ENCODE measurements around the gene PGRMC1.
"Not testable (repeated sequence)": the region's sequence is repeated elsewhere in the genome, so short reads cannot be mapped to it uniquely, and the experiment has no call there.

Gene PGRMC1

GRCh38 chrX:119235872-119236622 lies at the start of gene PGRMC1:
PGRMC1 (plus strand) TSS chrX:119236285; CDS start chrX:119236364, 79 bp downstream.
- DNase-seq (ENCODE audit: low read depth in 2 of 2) = peak; percentile 63 to 64

- DNase-seq (ENCODE audit: low read depth in 2 of 2) = no peak
These were observed 49.3 kb upstream of the PGRMC1 start for GRCh38 chrX:119186763-119187162.

- no peak for DNase-seq (ENCODE audit: low read depth in 2 of 2)
These were observed 48.8 kb upstream of the PGRMC1 start for GRCh38 chrX:119187298-119187697.

- DNase-seq (ENCODE audit: low read depth in 2 of 2) = no peak
These were observed 47.0 kb upstream of the PGRMC1 start for GRCh38 chrX:119189115-119189514.

GRCh38 chrX:119189595-119189994 lies 46.5 kb upstream of the PGRMC1 start:
- no peak for DNase-seq (ENCODE audit: low read depth in 2 of 2)

- no peak for DNase-seq (ENCODE audit: low read depth in 2 of 2)
These were observed 45.9 kb upstream of the PGRMC1 start for GRCh38 chrX:119190091-119190681.

GRCh38 chrX:119190831-119191230 lies 45.3 kb upstream of the PGRMC1 start:
- DNase-seq (ENCODE audit: low read depth in 2 of 2) = no peak

- no peak for DNase-seq (ENCODE audit: low read depth in 2 of 2)
These were observed 41.5 kb upstream of the PGRMC1 start for GRCh38 chrX:119194621-119195020.

GRCh38 chrX:119201570-119201969 lies 34.5 kb upstream of the PGRMC1 start:
- no peak for DNase-seq (ENCODE audit: low read depth in 2 of 2)

GRCh38 chrX:119206203-119206602 lies 29.9 kb upstream of the PGRMC1 start:
- no peak for DNase-seq (ENCODE audit: low read depth in 2 of 2)

GRCh38 chrX:119207483-119207882 lies 28.6 kb upstream of the PGRMC1 start:
- not testable (repeated sequence) for DNase-seq (ENCODE audit: low read depth in 2 of 2)

- no peak for DNase-seq (ENCODE audit: low read depth in 2 of 2)
These were observed 27.6 kb upstream of the PGRMC1 start for GRCh38 chrX:119208401-119209057.

GRCh38 chrX:119210931-119211648 lies 25.0 kb upstream of the PGRMC1 start:
- DNase-seq (ENCODE audit: low read depth in 2 of 2) = not testable (repeated sequence)

GRCh38 chrX:119211649-119212014 lies 24.5 kb upstream of the PGRMC1 start:
- no peak for DNase-seq (ENCODE audit: low read depth in 2 of 2)

- DNase-seq (ENCODE audit: low read depth in 2 of 2) = no peak
These were observed 17.9 kb upstream of the PGRMC1 start for GRCh38 chrX:119218198-119218597.

- no peak for DNase-seq (ENCODE audit: low read depth in 2 of 2)
These were observed 13.2 kb upstream of the PGRMC1 start for GRCh38 chrX:119222932-119223331.

GRCh38 chrX:119223783-119224182 lies 12.3 kb upstream of the PGRMC1 start:
- no peak for DNase-seq (ENCODE audit: low read depth in 2 of 2)

GRCh38 chrX:119226446-119226845 lies 9.6 kb upstream of the PGRMC1 start:
- no peak for DNase-seq (ENCODE audit: low read depth in 2 of 2)

GRCh38 chrX:119228512-119229252 lies 7.4 kb upstream of the PGRMC1 start:
- no peak for DNase-seq (ENCODE audit: low read depth in 2 of 2)

- no peak for DNase-seq (ENCODE audit: low read depth in 2 of 2)
These were observed 6.9 kb upstream of the PGRMC1 start for GRCh38 chrX:119229253-119229615.

- no peak for DNase-seq (ENCODE audit: low read depth in 2 of 2)
These were observed 5.2 kb upstream of the PGRMC1 start for GRCh38 chrX:119230850-119231249.

All from stimulated activated CD8-positive, alpha-beta memory T cell treated with anti-CD3 and anti-CD28 coated beads, Interleukin-15, amount 100 ng/mL, for 48 hours (primary cell).